ENCODE data around the gene TBCD. TPM values are rescaled to one million over a fixed set of nuclear protein-coding genes. Genes with fewer than 3 reads are reported as not detected.

The TBCD gene
- total RNA-seq, 1 experiment from 2014 or later = 29.6 TPM

- no peak overlapping the region for H3K4me2 ChIP-seq (ENCODE audit: low read length)
- no peak overlapping the region for H3K4me3 ChIP-seq (ENCODE audit: low read length)
- DNase-seq (no peak), ATAC-seq (no peak; the same call in 1 of the 2 replicates)
- BruUV-seq (replicated peaks) = no TSS peak
- POLR2A ChIA-PET (ENCODE audit: unreplicated experiment) = no interaction called here
- H3K9me3 ChIP-seq (ENCODE audit: low read length) = no peaks in the 10 kb centered on the region
- H3K27me3 ChIP-seq (ENCODE audit: low read length) = no peaks in the 10 kb centered on the region
- TF ChIP-seq EZH2phosphoT487 (IDR thresholded peaks at IDR 0.05; ENCODE audit: borderline replicate concordance, low read length) = no peak
- TF ChIP-seq CTCF (conservative IDR thresholded peaks at IDR 0.05; ENCODE audit: low read depth, low read length) = no peak
- TF ChIP-seq EZH2 (IDR thresholded peaks at IDR 0.05; ENCODE audit: low read length, unreplicated experiment) = no peak
- H3K4me1 ChIP-seq (ENCODE audit: insufficient read depth, low read length) = no peaks in the 10 kb centered on the region
- no peak overlapping the region for H3K27ac ChIP-seq (ENCODE audit: low read length)
- H3K9ac ChIP-seq (ENCODE audit: low read length) = no peak overlapping the region
- no peaks in the 10 kb centered on the region for H4K20me1 ChIP-seq (ENCODE audit: low read length)
- no peaks in the 10 kb centered on the region for H3K79me2 ChIP-seq (ENCODE audit: low read length)
- no peak overlapping the region for H2AFZ ChIP-seq (ENCODE audit: low read length)
- CTCF ChIA-PET = no interaction called here
- H3F3A ChIP-seq (ENCODE audit: low read length, unreplicated experiment) = no peaks in the 10 kb centered on the region
- H3K9me2 ChIP-seq (replicated peaks; ENCODE audit: low read length) = no peaks in the 10 kb centered on the region
- intact Hi-C loops (cut with micrococcal nuclease) = no loop called here
- H3K36me3 ChIP-seq (ENCODE audit: low read depth, low read length) = 0 out of 2 replicates have a peak, but pooled peaks cover 4% of the 10 kb centered on the region
Observed at GRCh38 chr17:82912484-82913089, 160.7 kb downstream of the TBCD start.

- peak; percentile 50; the same call in 1 of the 2 replicates for ATAC-seq
- Histone ChIP-seq H3K27ac (ENCODE audit: low read length) (no peak overlapping the region), H3K27me3 (ENCODE audit: low read length) (no peaks in the 10 kb centered on the region), H2AFZ (ENCODE audit: low read length) (no peak overlapping the region), H4K20me1 (ENCODE audit: low read length) (no peaks in the 10 kb centered on the region), H3K79me2 (ENCODE audit: low read length) (no peaks in the 10 kb centered on the region), H3K9ac (ENCODE audit: low read length) (no peak overlapping the region), H3K4me2 (ENCODE audit: low read length) (no peak overlapping the region), H3K36me3 (ENCODE audit: low read depth, low read length) (0 out of 2 replicates have a peak, but pooled peaks cover 4% of the 10 kb centered on the region), H3K9me3 (ENCODE audit: low read length) (no peaks in the 10 kb centered on the region), H3F3A (ENCODE audit: low read length, unreplicated experiment) (no peaks in the 10 kb centered on the region), H3K9me2 (replicated peaks; ENCODE audit: low read length) (no peaks in the 10 kb centered on the region), H3K4me3 (ENCODE audit: low read length) (no peak overlapping the region), H3K4me1 (ENCODE audit: insufficient read depth, low read length) (no peaks in the 10 kb centered on the region)
- TF ChIP-seq CTCF (conservative IDR thresholded peaks at IDR 0.05; ENCODE audit: low read depth, low read length) = peak; percentile 52
- TF ChIP-seq EZH2 (IDR thresholded peaks at IDR 0.05; ENCODE audit: low read length, unreplicated experiment) = no peak
- BruUV-seq (replicated peaks) = no TSS peak
- ChIA-PET CTCF (interaction anchor here (0.6 to 1.4 kb wide), 4 partner anchors 24 to 132 kb away, joined by 4 to 11 read pairs (median 4); no protein-coding TSS in a partner anchor), POLR2A (ENCODE audit: unreplicated experiment) (no interaction called here)
- intact Hi-C loops (cut with micrococcal nuclease) = loop anchor here (2.0 kb wide), 1 partner anchor 131 kb away; no protein-coding TSS in a partner anchor
- DNase-seq = peak; percentile 40
Observed at GRCh38 chr17:82913304-82914043, 161.6 kb downstream of the TBCD start.
